Activated T-helper 1 cell treated with Interleukin-2 at 50 U/mL for 16 hours (primary cell): ENCODE results near the gene HBEGF.

Source experiments
- DNase-seq: peaks from one replicate; pipeline ENCODE4 v3.0.0-alpha.2; 2020; ENCODE audit warnings: low read depth

Gene HBEGF

DNA sequence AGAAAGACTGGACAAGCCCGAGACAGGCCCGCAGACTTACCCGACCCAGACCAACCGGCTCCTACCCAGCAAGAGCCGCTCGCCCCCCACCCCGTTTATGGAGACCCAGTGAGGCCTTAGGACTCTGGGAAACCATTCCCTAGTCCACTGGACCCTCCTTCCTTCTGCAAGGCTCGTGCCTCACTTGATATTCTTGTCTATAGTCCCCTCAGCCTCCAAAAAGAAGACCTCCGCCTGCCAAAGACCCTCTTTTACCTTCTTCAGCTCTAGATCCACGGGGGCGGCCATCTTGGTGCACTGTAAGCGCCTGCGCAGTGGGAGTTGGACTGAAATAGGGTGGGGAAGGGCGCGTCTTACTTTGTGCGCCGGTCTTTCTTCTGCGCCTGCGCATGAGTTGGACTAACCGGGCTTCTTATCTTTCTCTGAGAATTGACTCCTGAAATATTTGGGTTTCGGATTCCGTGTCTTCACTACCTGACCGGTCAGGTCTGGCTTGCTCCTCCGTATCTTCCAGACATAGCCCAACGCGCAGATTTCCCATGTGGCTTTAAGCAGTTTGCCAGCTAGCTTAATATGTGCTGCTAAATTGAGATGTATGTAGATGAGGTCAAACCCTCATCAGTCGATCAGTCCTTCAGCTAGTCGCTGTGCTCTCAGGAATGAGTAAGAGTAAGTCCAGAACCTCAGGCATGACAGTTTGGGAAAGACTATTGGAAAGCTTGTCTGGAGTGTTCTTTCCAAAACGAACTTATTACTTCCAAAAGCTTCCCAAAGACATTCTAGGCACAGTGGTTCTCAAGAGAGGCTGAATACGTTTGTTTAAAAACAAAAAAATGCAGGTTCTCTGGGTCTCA is 43.4 kb downstream of the HBEGF start, which contains the start of gene PFDN1:
Gene PFDN1 (minus strand): TSS at position 316 of the 854 bp plus-strand sequence. CDS start 28 bp downstream, at position 288.
- peak; percentile 83 for DNase-seq

- DNase-seq, result no peak
Observed at GRCh38 chr5:140301136-140301535, 45.3 kb downstream of the HBEGF start.

- no peak for DNase-seq
Observed at GRCh38 chr5:140299056-140299455, 47.3 kb downstream of the HBEGF start.

GRCh38 chr5:140298183-140298601 is 48.2 kb downstream of the HBEGF start:
- DNase-seq, result no peak

GRCh38 chr5:140297283-140297682 is 49.1 kb downstream of the HBEGF start:
- no peak for DNase-seq

DNA sequence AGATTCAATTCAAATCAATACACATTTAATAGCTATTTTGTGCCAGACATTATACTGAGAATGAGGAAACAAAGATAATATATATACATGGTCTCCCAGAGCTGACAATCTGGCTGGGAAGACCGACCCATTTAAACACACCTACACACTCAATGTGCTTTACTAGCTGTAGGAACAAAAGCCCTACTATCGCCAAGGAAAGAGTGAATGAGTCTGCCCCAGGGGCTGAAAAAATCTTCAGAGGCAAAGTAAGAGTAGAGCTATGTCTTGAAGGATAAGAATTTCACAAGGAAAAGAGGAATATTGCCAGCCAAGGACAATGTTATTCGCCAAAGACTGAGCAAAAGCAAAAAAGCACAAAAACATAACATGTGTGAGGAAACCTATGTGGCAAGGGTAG is 50.1 kb downstream of the HBEGF start:
- no peak for DNase-seq

GRCh38 chr5:140295414-140295813 is 51.0 kb downstream of the HBEGF start:
- DNase-seq, result no peak

DNA sequence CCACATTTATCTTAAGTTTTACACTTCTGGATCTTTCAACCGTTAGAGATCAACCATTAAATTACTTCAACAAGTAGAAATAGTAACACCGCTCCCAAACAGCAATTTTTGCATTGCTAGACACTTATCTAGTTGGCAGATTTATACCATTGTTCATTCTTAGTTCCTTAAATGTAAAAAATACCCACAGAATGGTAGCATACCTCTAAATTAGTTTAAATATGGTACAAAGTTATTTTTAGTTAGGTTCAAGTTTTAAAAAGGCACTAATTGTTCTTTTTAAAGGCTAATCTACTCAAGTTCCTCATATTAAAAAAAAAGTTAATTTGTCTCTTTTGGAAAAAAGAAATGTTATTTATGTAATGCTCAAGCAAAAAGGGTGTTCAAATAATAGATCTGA is 51.6 kb downstream of the HBEGF start:
- DNase-seq, result no peak

DNA sequence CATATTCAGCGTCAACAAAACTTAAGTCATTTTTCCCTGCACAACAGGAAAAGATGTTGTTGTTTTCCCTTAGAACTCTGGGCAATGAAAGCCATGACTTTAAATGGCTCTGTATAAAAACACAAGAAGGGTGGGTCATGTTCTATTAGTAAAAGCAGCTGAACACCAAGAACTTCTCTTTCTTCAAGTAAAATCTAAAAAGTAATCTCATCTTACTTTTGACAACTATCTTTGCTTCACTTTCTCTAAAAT is 52.6 kb downstream of the HBEGF start:
- DNase-seq, result no peak

DNA sequence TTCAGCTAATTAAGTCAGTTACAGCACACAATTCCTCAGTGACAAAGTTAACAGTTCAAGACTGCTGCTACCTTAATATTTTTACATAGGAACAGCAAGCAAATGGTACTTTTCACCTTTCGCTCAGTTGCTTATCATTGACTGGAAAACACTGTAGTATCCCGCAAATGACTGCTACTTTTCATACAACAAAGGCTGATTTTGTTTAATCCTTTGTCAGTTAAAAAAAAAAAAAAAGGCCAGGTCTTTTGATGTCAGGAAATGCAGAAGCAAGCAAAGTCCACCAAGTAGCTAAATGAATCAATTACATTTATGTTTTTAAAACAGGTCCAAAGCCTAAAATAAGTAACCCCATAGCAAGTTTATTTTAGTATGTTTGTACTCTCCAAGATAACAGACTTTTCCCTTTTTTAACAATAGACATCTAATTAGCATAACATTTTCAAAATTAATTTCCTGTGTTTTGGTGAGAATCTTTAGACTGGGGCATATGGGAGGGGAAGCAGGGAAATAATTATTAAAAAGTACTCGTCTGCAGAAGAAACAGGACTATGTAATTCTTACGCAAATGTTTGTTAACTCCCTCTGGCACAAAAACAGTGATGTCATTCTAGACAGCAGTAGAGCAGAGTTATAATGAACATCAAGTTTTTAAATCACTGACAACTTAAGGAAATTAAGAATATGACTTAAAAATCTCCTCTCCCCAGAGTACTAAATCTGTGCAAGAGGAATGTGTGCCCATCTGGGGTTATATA is 53.1 kb downstream of the HBEGF start:
- DNase-seq, result no peak

- DNase-seq, result no peak
Observed at GRCh38 chr5:140292212-140293036, 54.0 kb downstream of the HBEGF start.

GRCh38 chr5:140287801-140288521 is 58.4 kb downstream of the HBEGF start:
- no peak for DNase-seq

GRCh38 chr5:140286424-140286823 is 60.0 kb downstream of the HBEGF start:
- no peak for DNase-seq

GRCh38 chr5:140284013-140284412 is 62.4 kb downstream of the HBEGF start:
- no peak for DNase-seq
